Mesothelial cell of epicardium (in vitro differentiated cells): Measurements from ENCODE around the gene VDAC1. TPM values are rescaled to one million over a fixed set of nuclear protein-coding genes. Genes with fewer than 3 reads are reported as not detected.

ENCODE experiments used
- DNase-seq, 2 experiments: peaks; one replicate each; pipeline ENCODE4 v3.0.0; 2021; ENCODE audit warnings: low spot score in 2 of 2; ENCODE audit not compliant: unreplicated experiment in 2 of 2
- H3K27ac Mint-ChIP-seq: 2 replicates; pipeline ENCODE4 v1.8.0; 2021; ENCODE audit warnings: mixed read lengths
- H3K27me3 Mint-ChIP-seq: 2 replicates; pipeline ENCODE4 v1.8.0; 2021; ENCODE audit warnings: low read depth, mixed read lengths
- H3K36me3 Mint-ChIP-seq: 2 replicates; pipeline ENCODE4 v1.8.0; 2021; ENCODE audit warnings: mixed read lengths
- H3K4me1 Mint-ChIP-seq: 2 replicates; pipeline ENCODE4 v1.8.0; 2021; ENCODE audit warnings: mixed read lengths
- H3K4me3 Mint-ChIP-seq: 2 replicates; pipeline ENCODE4 v1.8.0; 2021; ENCODE audit warnings: mild to moderate bottlenecking, moderate library complexity, mixed read lengths
- H3K9me3 Mint-ChIP-seq: 2 replicates; pipeline ENCODE4 v1.8.0; 2021; ENCODE audit warnings: mixed read lengths
- total RNA-seq: library from RNA; stranded (reverse); gene quantifications from 3 replicates; pipeline ENCODE4 v1.2.1, GENCODE V29; 2021
- TF ChIP-seq, protein P1 (sequence below): fragments of 200-600 bp; sonication (generic); IDR thresholded peaks from one replicate; pipeline ENCODE4 v1.5.0; 2021; ENCODE audit warnings: antibody characterized with exemption; ENCODE audit not compliant: unreplicated experiment

VDAC1 gene
- total RNA-seq, 1 donor from 2014 or later: 111 TPM

DNA sequence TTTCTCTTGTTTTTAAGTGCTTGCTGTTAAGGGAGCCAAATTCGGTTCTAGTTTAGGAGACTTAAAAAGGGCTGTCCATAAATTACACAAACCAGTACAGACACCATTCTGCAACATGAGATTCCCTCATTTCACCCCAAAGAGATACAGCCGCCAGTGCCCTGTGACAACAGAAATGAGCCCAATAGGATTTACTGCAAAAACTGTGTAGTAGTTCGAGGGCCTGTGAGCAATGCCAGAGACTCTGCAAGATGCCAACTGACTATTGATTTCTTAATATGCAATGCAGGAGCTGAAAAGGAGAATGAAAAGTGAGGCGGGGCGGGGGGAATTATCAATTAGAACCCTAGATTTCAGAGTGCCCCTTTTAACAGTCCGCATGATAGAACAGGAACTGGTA lies 30.6 kb downstream of the VDAC1 start:
- TF ChIP-seq, protein P1, sequence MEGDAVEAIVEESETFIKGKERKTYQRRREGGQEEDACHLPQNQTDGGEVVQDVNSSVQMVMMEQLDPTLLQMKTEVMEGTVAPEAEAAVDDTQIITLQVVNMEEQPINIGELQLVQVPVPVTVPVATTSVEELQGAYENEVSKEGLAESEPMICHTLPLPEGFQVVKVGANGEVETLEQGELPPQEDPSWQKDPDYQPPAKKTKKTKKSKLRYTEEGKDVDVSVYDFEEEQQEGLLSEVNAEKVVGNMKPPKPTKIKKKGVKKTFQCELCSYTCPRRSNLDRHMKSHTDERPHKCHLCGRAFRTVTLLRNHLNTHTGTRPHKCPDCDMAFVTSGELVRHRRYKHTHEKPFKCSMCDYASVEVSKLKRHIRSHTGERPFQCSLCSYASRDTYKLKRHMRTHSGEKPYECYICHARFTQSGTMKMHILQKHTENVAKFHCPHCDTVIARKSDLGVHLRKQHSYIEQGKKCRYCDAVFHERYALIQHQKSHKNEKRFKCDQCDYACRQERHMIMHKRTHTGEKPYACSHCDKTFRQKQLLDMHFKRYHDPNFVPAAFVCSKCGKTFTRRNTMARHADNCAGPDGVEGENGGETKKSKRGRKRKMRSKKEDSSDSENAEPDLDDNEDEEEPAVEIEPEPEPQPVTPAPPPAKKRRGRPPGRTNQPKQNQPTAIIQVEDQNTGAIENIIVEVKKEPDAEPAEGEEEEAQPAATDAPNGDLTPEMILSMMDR: no peak
- Mint-ChIP-seq H3K36me3 (peaks cover 3% of the 10 kb centered on the region), H3K4me3 (no peak overlapping the region), H3K27me3 (no peaks in the 10 kb centered on the region), H3K9me3 (no peaks in the 10 kb centered on the region), H3K27ac (no peak overlapping the region), H3K4me1 (peaks cover 7% of the 10 kb centered on the region)
- no peak for DNase-seq

DNA sequence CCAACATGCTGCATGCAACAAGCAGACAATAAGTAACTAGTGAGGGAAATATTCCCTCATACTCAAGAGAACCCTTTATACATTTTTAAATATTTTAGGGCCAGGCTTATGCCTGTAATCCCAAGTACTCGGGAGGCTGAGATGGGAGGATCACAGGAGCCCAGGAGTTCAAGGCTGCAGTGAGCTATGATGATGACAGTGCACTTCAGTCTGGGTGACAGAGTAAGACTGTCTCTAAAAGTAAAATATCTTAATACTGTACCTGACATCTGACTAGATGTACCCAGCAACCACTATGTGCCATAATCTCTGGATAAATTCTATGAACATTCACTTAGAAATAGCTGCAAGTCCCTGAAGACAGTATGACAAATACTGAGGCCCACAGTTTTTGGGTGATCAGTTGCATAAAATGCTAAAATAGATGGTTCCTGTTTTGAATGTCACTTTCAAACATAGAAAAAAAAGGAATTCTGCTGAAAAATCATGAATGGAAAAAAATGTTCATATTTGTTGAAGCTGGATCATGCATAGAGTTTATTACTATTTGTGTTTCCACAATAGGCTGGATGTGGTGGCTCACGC lies 34.4 kb downstream of the VDAC1 start:
- no peak for DNase-seq
- peak overlapping the region; percentile 93 for H3K4me3 Mint-ChIP-seq
- no peaks in the 10 kb centered on the region for H3K9me3 Mint-ChIP-seq
- H3K36me3 Mint-ChIP-seq: peaks cover 3% of the 10 kb centered on the region
- TF ChIP-seq, protein P1: no peak
- peaks cover 28% of the 10 kb centered on the region for H3K4me1 Mint-ChIP-seq
- H3K27me3 Mint-ChIP-seq: no peaks in the 10 kb centered on the region
- H3K27ac Mint-ChIP-seq: peak overlapping the region; percentile 95

DNA sequence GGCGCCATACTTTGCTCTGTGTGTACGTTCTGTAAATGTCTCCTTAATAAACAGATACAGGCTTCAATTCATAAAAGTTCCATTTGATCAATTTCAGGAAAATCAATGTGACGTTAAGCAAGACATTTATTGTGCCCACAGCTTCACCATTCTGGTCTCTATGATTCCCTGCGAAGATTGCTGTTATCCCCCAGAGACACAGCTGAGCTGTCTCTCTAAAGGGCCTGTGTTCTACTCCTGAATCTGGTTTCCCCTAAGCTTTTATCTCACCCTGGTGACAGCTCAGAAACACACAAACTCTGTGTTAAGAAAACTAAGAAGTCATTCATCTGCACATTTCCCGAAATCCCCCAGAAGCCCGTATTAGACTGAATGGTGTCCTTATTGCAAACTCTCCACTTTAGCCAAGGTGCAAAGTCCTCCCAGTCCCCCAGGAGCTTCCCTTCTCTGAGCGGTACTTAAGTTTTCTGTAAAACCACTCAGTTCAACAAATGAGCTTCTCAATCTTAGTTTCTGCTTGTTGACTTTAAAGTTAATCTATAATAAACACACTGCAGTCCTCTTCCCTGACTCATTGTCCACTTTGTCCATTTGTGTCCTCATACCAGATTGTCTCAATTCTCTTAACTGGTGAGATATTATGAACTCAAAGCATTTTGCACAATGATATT lies 35.0 kb downstream of the VDAC1 start:
- Mint-ChIP-seq H3K27me3 (no peaks in the 10 kb centered on the region), H3K4me3 (peak overlapping the region; percentile 93), H3K27ac (peak overlapping the region; percentile 95), H3K9me3 (peaks cover 4% of the 10 kb centered on the region), H3K36me3 (peaks cover 7% of the 10 kb centered on the region), H3K4me1 (peaks cover 28% of the 10 kb centered on the region)
- DNase-seq: no peak
- TF ChIP-seq, protein P1: no peak

DNA sequence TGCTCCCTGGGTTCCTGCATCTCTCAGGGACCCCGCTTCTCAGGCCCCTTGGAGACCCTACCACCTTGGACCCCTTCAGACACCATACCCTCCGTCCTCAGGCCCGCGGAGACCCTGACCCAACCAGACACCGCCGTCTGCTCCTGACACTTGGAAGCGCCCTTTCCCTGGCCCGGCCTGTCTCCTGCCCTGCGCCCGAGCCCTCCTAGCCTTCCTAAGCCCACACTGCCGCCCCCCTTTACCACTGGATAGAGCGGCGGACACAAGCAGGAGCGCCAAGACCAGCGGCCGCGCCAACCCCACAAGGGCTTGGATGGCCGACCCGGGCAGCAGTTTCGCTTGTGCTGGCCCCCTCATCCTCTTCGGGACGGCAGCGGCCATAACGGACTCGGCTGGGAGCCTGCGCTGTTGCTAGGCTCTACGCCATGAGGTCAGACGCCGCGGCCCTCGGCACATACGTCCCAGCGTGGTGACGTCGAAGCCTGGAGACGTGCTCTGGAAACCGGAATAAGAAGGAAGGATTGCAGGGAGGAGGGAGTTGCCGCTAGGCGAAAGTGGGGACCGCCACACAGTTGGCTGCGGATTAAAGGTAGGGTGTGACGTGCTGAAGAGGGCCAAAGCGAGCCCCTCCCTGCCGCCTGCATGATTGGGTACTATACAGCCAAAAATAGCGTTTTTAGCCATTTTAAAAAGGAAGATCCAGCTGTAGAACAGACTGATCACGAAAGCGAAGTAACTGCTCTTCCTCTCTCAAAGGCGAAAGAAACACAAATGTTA lies 36.4 kb downstream of the VDAC1 start, which contains the start of gene C5orf15:
Gene C5orf15 (minus strand): TSS at position 422 of the 777 bp plus-strand sequence. CDS start 41 bp downstream, at position 381.
- Mint-ChIP-seq H3K27ac (peak within 1 kb of the TSS; percentile 95), H3K27me3 (no peaks in the 10 kb centered on the region), H3K9me3 (peaks cover 10% of the 10 kb centered on the region), H3K36me3 (peaks cover 16% of the 10 kb centered on the region), H3K4me1 (peaks cover 29% of the 10 kb centered on the region), H3K4me3 (peak within 1 kb of the TSS; percentile 93)
- TF ChIP-seq, protein P1: no peak
- peak; percentile 75 to 87 for DNase-seq

DNA sequence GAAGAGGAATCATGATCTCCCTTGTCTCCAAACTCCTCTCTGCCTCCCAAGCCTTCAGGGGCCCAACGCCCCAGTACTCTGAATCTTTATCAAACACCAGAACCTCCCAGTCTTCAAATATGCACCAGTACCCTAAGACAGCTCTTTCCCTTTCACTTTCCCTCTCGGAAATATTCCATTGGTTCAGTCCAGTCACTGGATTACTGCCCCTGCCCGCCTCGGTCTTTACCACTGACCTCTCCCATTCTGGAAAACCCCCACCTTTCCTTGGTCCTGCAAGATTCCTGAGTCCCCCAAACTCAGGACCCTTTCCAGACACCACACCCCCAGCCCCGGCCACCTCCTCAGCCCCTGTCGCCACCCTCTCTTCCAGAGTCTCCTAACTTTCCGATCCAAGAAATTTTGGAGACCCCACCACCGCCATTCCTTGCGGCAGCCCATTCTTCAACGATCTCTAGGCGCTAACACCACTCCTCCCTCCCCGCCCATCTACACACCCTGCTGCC lies 37.0 kb downstream of the VDAC1 start:
- peaks cover 12% of the 10 kb centered on the region for H3K9me3 Mint-ChIP-seq
- TF ChIP-seq, protein P1: no peak
- DNase-seq: no peak
- H3K36me3 Mint-ChIP-seq: peaks cover 18% of the 10 kb centered on the region
- peak overlapping the region; percentile 95 for H3K27ac Mint-ChIP-seq
- H3K27me3 Mint-ChIP-seq: no peaks in the 10 kb centered on the region
- H3K4me3 Mint-ChIP-seq: peak overlapping the region; percentile 93
- H3K4me1 Mint-ChIP-seq: peaks cover 36% of the 10 kb centered on the region
